ENCODE data around the gene FAM184A. TPM values are rescaled to one million over a fixed set of nuclear protein-coding genes. Genes with fewer than 3 reads are reported as not detected.

The FAM184A gene
- total and polyA plus RNA-seq, 2 donors (not counting 3 experiments of a cell fraction or from before 2014, with no cell fraction given), result 0.04 to 0.84 TPM

- Histone ChIP-seq H3K9me1 (replicated peaks; ENCODE audit: control insufficient read depth, extremely low read depth, insufficient read depth, low read length) (no peaks in the 10 kb centered on the region), H3K4me2 (ENCODE audit: insufficient read depth, low read length) (no peak overlapping the region), H3K9me3 (replicated peaks; ENCODE audit: control insufficient read depth, insufficient read depth, low read length) (no peaks in the 10 kb centered on the region), H3K79me2 (ENCODE audit: control insufficient read depth, insufficient read depth, low read length) (no peaks in the 10 kb centered on the region), H2AFZ (ENCODE audit: low read depth, low read length) (no peak overlapping the region), H3K27me3 (ENCODE audit: control insufficient read depth in 2 of 2, insufficient read depth in 2 of 2, low read length in 2 of 2) (no peaks in the 10 kb centered on the region), H3K4me1 (ENCODE audit: control insufficient read depth, extremely low read depth, insufficient read depth, low read length) (peaks cover 6% of the 10 kb centered on the region), H3K9ac (replicated peaks; ENCODE audit: extremely low read depth, insufficient read depth, low read length) (no peak overlapping the region), H4K20me1 (replicated peaks; ENCODE audit: control insufficient read depth, extremely low read depth, insufficient read depth, low read length) (no peaks in the 10 kb centered on the region), H3K36me3 (ENCODE audit: control insufficient read depth in 2 of 2, extremely low read depth in 1 of 2, insufficient read depth in 2 of 2, low read length in 2 of 2) (no peaks in the 10 kb centered on the region), H3K27ac (ENCODE audit: insufficient read depth, low read depth, low read length) (no peak overlapping the region), H3K4me3 (replicated peaks in 1 of 3; ENCODE audit: insufficient read depth in 1 of 3, low read depth in 1 of 3, low read length in 3 of 3) (no peak overlapping the region)
- TF ChIP-seq EZH2 (IDR thresholded peaks at IDR 0.05; ENCODE audit: borderline replicate concordance, low read depth, low read length, severe bottlenecking), result no peak
- no peak for TF ChIP-seq CTCF (IDR thresholded peaks at IDR 0.05; ENCODE audit: extremely low read depth in 1 of 2, insufficient read depth in 1 of 2, low read depth in 1 of 2, low read length in 2 of 2)
- ChIA-PET CTCF (no interaction called here), POLR2A (no interaction called here)
- no peak for DNase-seq (ENCODE audit: low read depth, low spot score)
- intact Hi-C loops (cut with micrococcal nuclease) (no loop called here), dilution Hi-C loops (cut with MboI; ENCODE audit: extremely low pct_ligation_motif_present, low sequenced_read_pairs) (no loop called here)
- BruUV-seq (replicated peaks), result no TSS peak
- no peak for FAIRE-seq
Measured at GRCh38 chr6:119030759-119031158, 47.7 kb downstream of the FAM184A start.

- no peak for TF ChIP-seq FOS (IDR thresholded peaks at IDR 0.05; ENCODE audit: borderline replicate concordance, insufficient read depth, low read length)
- TF ChIP-seq EZH2 (IDR thresholded peaks at IDR 0.05; ENCODE audit: borderline replicate concordance, low read depth, low read length, severe bottlenecking), result no peak
- no peak for TF ChIP-seq MAX (IDR thresholded peaks at IDR 0.05; ENCODE audit: insufficient read depth, insufficient read length)
- no peak for TF ChIP-seq POLR2A (IDR thresholded peaks at IDR 0.05; ENCODE audit: low read depth, low read length)
- no peak for TF ChIP-seq CTCF (IDR thresholded peaks at IDR 0.05; ENCODE audit: extremely low read depth in 1 of 2, insufficient read depth in 1 of 2, low read depth in 1 of 2, low read length in 2 of 2)
- Histone ChIP-seq H3K9me3 (replicated peaks; ENCODE audit: control insufficient read depth, insufficient read depth, low read length) (no peaks in the 10 kb centered on the region), H3K4me3 (replicated peaks in 1 of 3; ENCODE audit: insufficient read depth in 1 of 3, low read depth in 1 of 3, low read length in 3 of 3) (no peak overlapping the region), H3K79me2 (ENCODE audit: control insufficient read depth, insufficient read depth, low read length) (no peaks in the 10 kb centered on the region), H4K20me1 (replicated peaks; ENCODE audit: control insufficient read depth, extremely low read depth, insufficient read depth, low read length) (no peaks in the 10 kb centered on the region), H3K36me3 (ENCODE audit: control insufficient read depth in 2 of 2, extremely low read depth in 1 of 2, insufficient read depth in 2 of 2, low read length in 2 of 2) (no peaks in the 10 kb centered on the region), H3K27me3 (ENCODE audit: control insufficient read depth in 2 of 2, insufficient read depth in 2 of 2, low read length in 2 of 2) (no peaks in the 10 kb centered on the region), H3K9ac (replicated peaks; ENCODE audit: extremely low read depth, insufficient read depth, low read length) (no peak overlapping the region), H3K9me1 (replicated peaks; ENCODE audit: control insufficient read depth, extremely low read depth, insufficient read depth, low read length) (no peaks in the 10 kb centered on the region), H3K4me2 (ENCODE audit: insufficient read depth, low read length) (no peak overlapping the region), H3K4me1 (ENCODE audit: control insufficient read depth, extremely low read depth, insufficient read depth, low read length) (peaks cover 6% of the 10 kb centered on the region), H3K27ac (ENCODE audit: insufficient read depth, low read depth, low read length) (no peak overlapping the region), H2AFZ (ENCODE audit: low read depth, low read length) (no peak overlapping the region)
- intact Hi-C loops (cut with micrococcal nuclease), result no loop called here
- ChIA-PET POLR2A (no interaction called here), CTCF (no interaction called here)
- no TSS peak for BruUV-seq (replicated peaks)
- FAIRE-seq (no peak), DNase-seq (ENCODE audit: low read depth, low spot score) (no peak)
- dilution Hi-C loops (cut with MboI; ENCODE audit: extremely low pct_ligation_motif_present, low sequenced_read_pairs), result no loop called here
Measured at GRCh38 chr6:119028091-119028490, 50.4 kb downstream of the FAM184A start.

Measured in endothelial cell of umbilical vein (primary cell).